ENCODE measurements around the gene SUV39H1. TPM values are rescaled to one million over a fixed set of nuclear protein-coding genes. Genes with fewer than 3 reads are reported as not detected.

SUV39H1 gene
- total RNA-seq, 2 experiments from 2014 or later: 40.1 to 41.4 TPM

- H3K36me3 Mint-ChIP-seq: peaks cover 18% of the 10 kb centered on the region
- H3K9me3 Mint-ChIP-seq (ENCODE audit: low read depth): no peaks in the 10 kb centered on the region
- peak overlapping the region; percentile 91 for H3K4me3 Mint-ChIP-seq
- peak overlapping the region; percentile 97 for H3K27ac Mint-ChIP-seq
- CTCF ChIA-PET: no interaction called here
- ATAC-seq: no peak
- H3K4me1 Mint-ChIP-seq: peaks cover 39% of the 10 kb centered on the region
- H3K27me3 Mint-ChIP-seq: no peaks in the 10 kb centered on the region
- no peak for DNase-seq
These were observed 1.0 kb upstream of the SUV39H1 start for GRCh38 chrX:48695534-48695896.

GRCh38 chrX:48695925-48696300 lies 621 bp upstream of the SUV39H1 start:
- ATAC-seq (no peak), DNase-seq (no peak)
- H3K4me3 Mint-ChIP-seq: peak overlapping the region; percentile 91
- peaks cover 19% of the 10 kb centered on the region for H3K36me3 Mint-ChIP-seq
- no peaks in the 10 kb centered on the region for H3K9me3 Mint-ChIP-seq (ENCODE audit: low read depth)
- H3K27me3 Mint-ChIP-seq: no peaks in the 10 kb centered on the region
- peak overlapping the region; percentile 97 for H3K27ac Mint-ChIP-seq
- H3K4me1 Mint-ChIP-seq: peaks cover 43% of the 10 kb centered on the region
- CTCF ChIA-PET: interaction anchor here (1.0 kb wide), 1 partner anchor 42 kb away, joined by 3 read pairs; no protein-coding TSS in a partner anchor

GRCh38 chrX:48696909-48697727 lies 584 bp downstream of the SUV39H1 start:
- H3K9me3 Mint-ChIP-seq (ENCODE audit: low read depth): no peaks in the 10 kb centered on the region
- H3K36me3 Mint-ChIP-seq: peaks cover 16% of the 10 kb centered on the region
- ATAC-seq (peak; percentile 37), DNase-seq (peak; percentile 75)
- H3K27me3 Mint-ChIP-seq: no peaks in the 10 kb centered on the region
- CTCF ChIA-PET: interaction anchor here (1.0 to 1.2 kb wide), 3 partner anchors 14 to 41 kb away, joined by 3 read pairs; no protein-coding TSS in a partner anchor
- peaks cover 49% of the 10 kb centered on the region for H3K4me1 Mint-ChIP-seq
- peak overlapping the region; percentile 92 for H3K27ac Mint-ChIP-seq
- H3K4me3 Mint-ChIP-seq: peak overlapping the region; percentile 91

GRCh38 chrX:48698306-48698705 lies 1.8 kb downstream of the SUV39H1 start:
- CTCF ChIA-PET: no interaction called here
- no peak for ATAC-seq
- peaks cover 57% of the 10 kb centered on the region for H3K4me1 Mint-ChIP-seq
- DNase-seq: no peak
- H3K27me3 Mint-ChIP-seq: no peaks in the 10 kb centered on the region
- peaks cover 22% of the 10 kb centered on the region for H3K36me3 Mint-ChIP-seq
- no peak overlapping the region for H3K27ac Mint-ChIP-seq
- H3K4me3 Mint-ChIP-seq: peak overlapping the region; percentile 91
- H3K9me3 Mint-ChIP-seq (ENCODE audit: low read depth): no peaks in the 10 kb centered on the region

- Mint-ChIP-seq H3K4me3 (no peak overlapping the region), H3K27ac (no peak overlapping the region), H3K4me1 (peaks cover 56% of the 10 kb centered on the region), H3K27me3 (no peaks in the 10 kb centered on the region), H3K9me3 (ENCODE audit: low read depth) (no peaks in the 10 kb centered on the region), H3K36me3 (peaks cover 31% of the 10 kb centered on the region)
- CTCF ChIA-PET: no interaction called here
- DNase-seq (no peak), ATAC-seq (no peak)
These were observed 3.7 kb downstream of the SUV39H1 start for GRCh38 chrX:48700246-48700645.

GRCh38 chrX:48700951-48701653 lies 4.6 kb downstream of the SUV39H1 start:
- Mint-ChIP-seq H3K27ac (no peak overlapping the region), H3K36me3 (peaks cover 34% of the 10 kb centered on the region), H3K4me1 (peaks cover 48% of the 10 kb centered on the region), H3K27me3 (no peaks in the 10 kb centered on the region), H3K9me3 (ENCODE audit: low read depth) (no peaks in the 10 kb centered on the region), H3K4me3 (no peak overlapping the region)
- ATAC-seq (no peak), DNase-seq (no peak)
- CTCF ChIA-PET: no interaction called here

GRCh38 chrX:48702032-48702431 lies 5.5 kb downstream of the SUV39H1 start:
- ATAC-seq: no peak
- peaks cover 41% of the 10 kb centered on the region for H3K36me3 Mint-ChIP-seq
- no peaks in the 10 kb centered on the region for H3K9me3 Mint-ChIP-seq (ENCODE audit: low read depth)
- DNase-seq: no peak
- no peak overlapping the region for H3K4me3 Mint-ChIP-seq
- H3K4me1 Mint-ChIP-seq: peaks cover 46% of the 10 kb centered on the region
- CTCF ChIA-PET: no interaction called here
- H3K27me3 Mint-ChIP-seq: no peaks in the 10 kb centered on the region
- H3K27ac Mint-ChIP-seq: no peak overlapping the region

- Mint-ChIP-seq H3K9me3 (ENCODE audit: low read depth) (no peaks in the 10 kb centered on the region), H3K4me1 (peaks cover 41% of the 10 kb centered on the region), H3K27me3 (no peaks in the 10 kb centered on the region), H3K36me3 (peaks cover 40% of the 10 kb centered on the region), H3K4me3 (no peak overlapping the region), H3K27ac (no peak overlapping the region)
- DNase-seq (no peak), ATAC-seq (no peak)
- CTCF ChIA-PET: no interaction called here
These were observed 6.2 kb downstream of the SUV39H1 start for GRCh38 chrX:48702716-48703115.

GRCh38 chrX:48703228-48703627 lies 6.7 kb downstream of the SUV39H1 start:
- Mint-ChIP-seq H3K9me3 (ENCODE audit: low read depth) (no peaks in the 10 kb centered on the region), H3K4me1 (peaks cover 37% of the 10 kb centered on the region), H3K27ac (no peak overlapping the region), H3K27me3 (no peaks in the 10 kb centered on the region), H3K36me3 (peaks cover 43% of the 10 kb centered on the region), H3K4me3 (no peak overlapping the region)
- CTCF ChIA-PET: no interaction called here
- ATAC-seq (no peak), DNase-seq (no peak)

- H3K9me3 Mint-ChIP-seq (ENCODE audit: low read depth): no peaks in the 10 kb centered on the region
- H3K36me3 Mint-ChIP-seq: peaks cover 49% of the 10 kb centered on the region
- ATAC-seq: no peak
- no peak overlapping the region for H3K27ac Mint-ChIP-seq
- H3K4me3 Mint-ChIP-seq: no peak overlapping the region
- CTCF ChIA-PET: no interaction called here
- no peaks in the 10 kb centered on the region for H3K27me3 Mint-ChIP-seq
- peaks cover 33% of the 10 kb centered on the region for H3K4me1 Mint-ChIP-seq
- no peak for DNase-seq
These were observed 7.3 kb downstream of the SUV39H1 start for GRCh38 chrX:48703642-48704481.

- H3K4me3 Mint-ChIP-seq: no peak overlapping the region
- no peak for ATAC-seq
- no peak overlapping the region for H3K27ac Mint-ChIP-seq
- H3K4me1 Mint-ChIP-seq: peaks cover 26% of the 10 kb centered on the region
- no peak for DNase-seq
- H3K27me3 Mint-ChIP-seq: no peaks in the 10 kb centered on the region
- CTCF ChIA-PET: no interaction called here
- peaks cover 43% of the 10 kb centered on the region for H3K36me3 Mint-ChIP-seq
- H3K9me3 Mint-ChIP-seq (ENCODE audit: low read depth): no peaks in the 10 kb centered on the region
These were observed 9.3 kb downstream of the SUV39H1 start for GRCh38 chrX:48705871-48706270.

GRCh38 chrX:48709522-48710112 lies 13.1 kb downstream of the SUV39H1 start:
- CTCF ChIA-PET: no interaction called here
- Mint-ChIP-seq H3K4me3 (no peak overlapping the region), H3K36me3 (peaks cover 41% of the 10 kb centered on the region), H3K27ac (no peak overlapping the region), H3K27me3 (no peaks in the 10 kb centered on the region), H3K4me1 (peaks cover 44% of the 10 kb centered on the region), H3K9me3 (ENCODE audit: low read depth) (no peaks in the 10 kb centered on the region)
- DNase-seq (no peak), ATAC-seq (no peak)
